Erythroblast (primary cell): Measurements from ENCODE around the gene C11orf98.

Experiments used
- GATA1 ChIP-seq: IDR thresholded peaks from 2 replicates; pipeline ENCODE4 v1.6.1; 2011; ENCODE audit warnings: low read depth, mild to moderate bottlenecking, control low read depth, low read length, moderate library complexity
- POLR2A ChIP-seq: IDR thresholded peaks from 2 replicates; pipeline ENCODE4 v1.6.1; 2011; ENCODE audit warnings: mild to moderate bottlenecking, low read length

GRCh38 chr11:62671236-62671607, 6.2 kb upstream of the C11orf98 start:
- TF ChIP-seq POLR2A (no peak), GATA1 (no peak)
